AG04450 (cell line): ENCODE results near the gene CDH4. TPM values are rescaled to one million over a fixed set of nuclear protein-coding genes. Genes with fewer than 3 reads are reported as not detected.

ENCODE experiments used
- CTCF ChIA-PET: fragments of 300-600, 350-600 bp; formaldehyde crosslinking; extraction: SDS; loops from one replicate; lab custom pipeline; 2022; ENCODE audit warnings: antibody characterized with exemption, inconsistent platforms; lab: Charles Lee
- POLR2A ChIA-PET: fragments of 350-600 bp; formaldehyde crosslinking; extraction: SDS; loops from one replicate; lab custom pipeline; 2021; ENCODE audit warnings: antibody characterized with exemption, inconsistent platforms; lab: Yijun Ruan, JAX
- DNase-seq: peaks from one replicate; pipeline ENCODE4 v3.0.0-alpha.2; 2011; ENCODE audit warnings: low read depth, low spot score
- H3K27ac ChIP-seq: one replicate; pipeline ENCODE4 v1.5.1; 2012; ENCODE audit warnings: low read depth, low read length, control low read depth
- H3K27me3 ChIP-seq: one replicate; pipeline ENCODE4 v1.6.0; 2012; ENCODE audit warnings: low read length; ENCODE audit not compliant: control insufficient read depth, insufficient read depth
- H3K4me3 ChIP-seq: 2 replicates; pipeline ENCODE4 v1.5.1; 2011; ENCODE audit warnings: mild to moderate bottlenecking, low read depth, low read length, control low read depth
- H3K9me3 ChIP-seq: 2 replicates; pipeline ENCODE4 v1.5.1; 2012; ENCODE audit warnings: low read length; ENCODE audit not compliant: control insufficient read depth, insufficient read depth
- CTCF ChIP-seq: IDR thresholded peaks from 2 replicates; pipeline ENCODE4 v1.5.1; 2011; ENCODE audit warnings: low read depth, low read length, control low read depth, inconsistent platforms
- polyA plus RNA-seq: library from polyadenylated mRNA; depleted of rRNA; stranded (reverse); fragments of >200 nt; gene quantifications from 2 replicates; pipeline ENCODE4 v1.2.3, GENCODE V29; 2011

Gene CDH4
- polyA plus RNA-seq, 1 experiment, result 1.6 TPM

GRCh38 chr20:61972636-61973508 is 720.8 kb downstream of the CDH4 start:
- Histone ChIP-seq H3K27ac (no peak overlapping the region), H3K9me3 (peaks cover 10% of the 10 kb centered on the region), H3K27me3 (no peaks in the 10 kb centered on the region), H3K4me3 (no peak overlapping the region)
- no peak for DNase-seq
- ChIA-PET POLR2A (no interaction called here), CTCF (no interaction called here)
- no peak for TF ChIP-seq CTCF

GRCh38 chr20:61973515-61974356 is 721.7 kb downstream of the CDH4 start:
- Histone ChIP-seq H3K4me3 (no peak overlapping the region), H3K27me3 (no peaks in the 10 kb centered on the region), H3K27ac (no peak overlapping the region), H3K9me3 (peaks cover 10% of the 10 kb centered on the region)
- ChIA-PET POLR2A (no interaction called here), CTCF (no interaction called here)
- DNase-seq, result no peak
- no peak for TF ChIP-seq CTCF

GRCh38 chr20:61974357-61974665 is 722.2 kb downstream of the CDH4 start:
- H3K9me3 ChIP-seq, result peaks cover 10% of the 10 kb centered on the region
- H3K27me3 ChIP-seq, result no peaks in the 10 kb centered on the region
- no peak overlapping the region for H3K4me3 ChIP-seq
- TF ChIP-seq CTCF, result no peak
- ChIA-PET CTCF (no interaction called here), POLR2A (no interaction called here)
- H3K27ac ChIP-seq, result no peak overlapping the region
- DNase-seq, result no peak

GRCh38 chr20:61975407-61976129 is 723.5 kb downstream of the CDH4 start:
- Histone ChIP-seq H3K27me3 (no peaks in the 10 kb centered on the region), H3K4me3 (no peak overlapping the region), H3K27ac (no peak overlapping the region), H3K9me3 (peaks cover 10% of the 10 kb centered on the region)
- ChIA-PET POLR2A (no interaction called here), CTCF (no interaction called here)
- TF ChIP-seq CTCF, result no peak
- DNase-seq, result no peak
